ENCODE data around the gene EFCAB9.

- TF ChIP-seq CTCF (IDR thresholded peaks at IDR 0.05; ENCODE audit: low read depth, low read length, missing input control) (no peak), YY1 (IDR thresholded peaks at IDR 0.05) (no peak), FOXA1 (IDR thresholded peaks at IDR 0.05) (no peak), MAX (IDR thresholded peaks at IDR 0.05) (no peak), TAF1 (conservative IDR thresholded peaks at IDR 0.05) (no peak), ZBTB33 (IDR thresholded peaks at IDR 0.05) (no peak), REST (IDR thresholded peaks at IDR 0.05) (no peak), RAD21 (IDR thresholded peaks at IDR 0.05) (no peak), JUND (IDR thresholded peaks at IDR 0.05) (no peak), SP1 (IDR thresholded peaks at IDR 0.05) (no peak), ATF3 (IDR thresholded peaks at IDR 0.05) (no peak)
Measured at GRCh38 chr5:172223901-172224873, 30.2 kb downstream of the EFCAB9 start.
